Measurements from ENCODE around the gene ROBO1.

The ROBO1 gene

DNA sequence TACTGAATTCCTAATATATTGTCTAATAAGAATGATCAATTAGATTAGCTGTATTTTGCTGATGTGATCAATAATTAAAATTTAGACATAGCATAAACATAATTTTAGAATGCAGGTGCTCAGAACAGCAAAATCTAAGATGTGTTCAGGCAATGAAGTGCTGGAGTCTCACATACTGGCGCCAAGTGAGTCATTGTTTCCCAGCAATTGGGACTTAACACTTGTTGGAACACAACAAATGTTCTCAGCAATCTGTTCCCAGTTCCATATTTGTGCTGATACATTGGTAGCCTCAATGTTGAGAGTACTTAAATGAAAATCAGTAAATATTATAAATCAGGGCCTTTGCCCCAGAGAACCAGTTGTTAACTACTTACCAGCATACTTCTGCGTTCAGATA is 619.0 kb downstream of the ROBO1 start:
- DNase-seq, result no peak

DNA sequence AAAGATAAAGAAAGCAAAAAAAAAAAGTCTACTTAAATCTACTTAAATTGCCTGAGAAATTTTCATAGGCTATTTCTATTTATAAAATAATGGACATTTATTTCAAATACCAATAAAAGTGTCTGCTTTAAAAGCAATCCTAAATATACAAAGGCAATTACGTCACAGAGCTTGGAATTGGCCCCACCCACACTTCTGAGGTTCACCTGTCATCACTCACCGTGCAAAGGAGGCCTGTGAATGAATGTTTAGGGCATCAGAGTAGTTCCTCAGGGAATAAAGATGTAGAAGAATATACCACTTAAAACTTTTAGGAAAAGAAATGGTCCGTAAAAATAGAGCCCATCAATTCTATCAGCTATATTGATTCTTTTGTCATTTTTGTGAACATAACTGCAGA is 621.8 kb downstream of the ROBO1 start:
- no peak for DNase-seq

DNA sequence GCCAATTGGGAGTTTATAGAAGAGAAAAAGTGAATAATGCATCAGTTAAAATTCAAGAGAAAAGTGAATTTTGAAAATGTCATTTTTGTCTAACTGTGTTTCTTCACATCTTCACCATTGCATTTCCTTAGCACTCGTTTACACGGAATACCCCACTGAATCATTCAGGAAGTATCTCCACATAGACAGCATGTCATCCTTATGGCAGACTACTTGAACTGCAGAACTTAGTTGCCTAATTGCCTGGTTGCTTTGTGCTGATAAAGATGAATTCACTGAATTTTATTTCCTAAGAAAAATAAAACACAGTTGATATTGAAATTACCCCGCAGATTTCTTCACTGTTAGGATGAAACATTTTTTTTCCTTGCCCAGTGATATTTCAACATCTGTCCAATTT is 627.1 kb downstream of the ROBO1 start:
- no peak for DNase-seq

DNA sequence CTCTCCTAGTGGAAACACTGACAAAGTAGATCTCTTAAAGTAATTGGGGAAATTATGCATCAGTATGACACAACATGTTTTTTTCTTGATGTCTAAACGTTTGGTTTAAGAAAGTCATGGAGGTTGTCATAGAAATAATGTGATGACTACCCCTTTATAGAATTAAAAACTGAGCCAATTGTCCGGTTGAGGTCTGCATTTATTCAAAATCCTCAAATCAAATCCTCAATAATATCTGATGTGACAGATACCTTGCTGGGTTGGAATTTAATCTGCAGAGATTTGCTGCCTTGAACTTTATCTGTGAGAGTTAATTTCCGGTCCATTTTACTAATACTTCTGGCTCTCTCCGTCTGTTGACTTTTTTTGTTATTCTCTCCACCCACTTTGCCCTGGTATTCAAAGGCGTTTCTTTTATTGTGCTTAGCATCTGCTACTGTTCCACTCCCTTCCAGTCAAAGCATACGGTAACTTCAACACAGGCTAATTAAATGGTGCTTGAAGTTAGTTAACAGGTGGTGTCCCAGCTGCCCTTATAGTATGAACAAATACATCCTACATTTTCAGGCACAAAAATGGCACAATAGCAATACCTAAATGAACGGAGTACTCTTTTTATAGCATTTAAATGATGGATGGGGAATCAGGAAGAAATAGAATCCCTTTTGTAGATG is 628.3 kb downstream of the ROBO1 start:
- no peak for DNase-seq

DNA sequence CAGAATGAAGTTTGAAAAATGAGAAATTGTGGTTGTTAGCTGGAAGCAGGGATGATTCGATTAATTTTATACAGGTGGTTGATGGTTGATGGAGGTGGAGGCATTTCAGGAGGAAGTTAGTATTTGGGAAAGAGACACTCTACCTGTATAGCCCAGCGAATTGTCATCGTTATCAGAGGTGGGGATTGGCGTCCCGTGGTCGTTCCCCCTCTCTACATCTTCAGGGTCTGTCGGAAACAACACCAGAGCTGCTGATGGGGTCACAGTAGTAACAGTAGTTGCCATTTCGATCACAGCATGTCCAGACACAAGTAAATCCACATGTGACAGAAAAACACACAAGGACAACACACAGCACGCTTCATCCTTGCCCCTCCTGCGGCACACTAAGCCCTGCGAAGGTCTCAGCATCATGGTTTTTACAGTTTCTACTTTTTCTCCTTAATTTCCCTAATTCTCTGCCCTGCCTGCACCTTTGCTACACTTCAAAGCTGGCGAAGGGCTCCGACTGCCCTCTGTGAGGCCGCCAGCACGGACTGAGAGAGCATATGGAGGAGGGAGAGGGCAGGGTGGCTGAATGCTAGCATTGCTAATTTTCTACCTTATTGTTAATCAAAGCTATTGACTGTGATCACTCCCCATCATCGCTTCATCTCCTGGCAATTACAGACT is 642.3 kb downstream of the ROBO1 start:
- DNase-seq, result no peak

DNA sequence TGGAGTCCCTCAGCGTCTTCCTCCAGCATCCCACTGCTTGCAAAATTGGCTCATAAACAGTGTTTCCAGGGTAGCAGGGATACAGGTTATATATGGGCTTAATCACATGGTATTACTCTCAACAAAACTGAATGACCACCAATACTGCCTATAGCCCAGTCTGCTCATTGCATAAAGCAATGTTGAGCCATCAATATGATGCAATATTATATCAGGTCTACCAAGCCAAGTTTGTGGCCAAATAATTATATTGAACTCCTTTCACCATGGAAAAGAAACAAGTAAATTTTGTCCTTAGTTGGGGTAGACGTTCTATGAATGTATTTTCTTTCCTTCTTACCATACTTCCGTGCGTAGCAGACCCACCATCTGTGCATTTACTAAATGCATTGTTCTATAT is 652.3 kb downstream of the ROBO1 start:
- no peak for DNase-seq

DNA sequence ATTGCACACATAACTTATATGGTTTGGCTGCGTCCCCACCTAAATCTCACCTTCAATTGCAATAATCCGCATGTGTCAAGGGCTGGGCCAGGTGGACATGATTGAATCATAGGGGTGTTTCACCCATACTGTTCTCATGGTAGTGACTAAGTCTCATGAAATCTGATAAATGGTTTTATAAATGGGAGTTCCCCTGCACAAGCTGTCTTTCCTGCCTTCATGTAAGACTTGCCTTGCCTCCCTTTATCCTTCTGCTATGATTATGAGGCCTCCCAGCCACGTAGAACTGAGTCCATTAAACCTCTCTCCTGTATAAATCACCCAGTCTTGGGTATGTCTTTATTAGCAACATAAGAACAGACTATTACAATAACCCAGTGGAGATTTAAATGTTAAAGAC is 653.9 kb downstream of the ROBO1 start:
- DNase-seq, result no peak

DNA sequence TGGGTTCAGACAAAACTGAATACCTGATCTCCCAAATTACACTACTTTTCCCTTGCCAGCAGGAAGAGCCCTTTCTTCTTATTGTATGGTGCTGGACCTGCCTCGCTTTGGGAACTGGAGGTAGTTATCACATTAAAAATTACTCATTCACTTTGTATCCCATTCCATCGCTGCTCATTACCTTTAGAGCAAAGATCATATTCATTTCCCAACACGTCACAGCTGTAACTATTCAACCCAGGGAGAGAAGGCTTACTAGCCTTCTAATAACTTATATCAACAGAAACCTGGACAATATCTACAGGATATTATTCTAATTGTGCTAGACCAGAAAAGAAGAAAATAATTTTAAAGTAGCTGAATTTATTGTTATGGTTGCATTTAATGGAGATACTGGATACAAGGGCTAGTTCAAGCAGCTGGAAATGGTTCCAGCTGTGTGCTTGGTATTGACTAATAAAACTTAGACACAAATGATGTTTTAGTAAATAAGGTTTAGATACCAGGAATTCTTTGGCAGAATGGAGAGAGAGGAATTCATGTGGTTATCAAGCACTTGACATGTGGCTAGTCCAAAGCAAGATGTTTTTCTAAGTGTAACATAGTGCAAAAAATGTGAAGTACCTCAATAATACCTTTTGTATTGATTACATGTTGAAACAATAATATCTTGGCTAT is 656.3 kb downstream of the ROBO1 start:
- no peak for DNase-seq

DNA sequence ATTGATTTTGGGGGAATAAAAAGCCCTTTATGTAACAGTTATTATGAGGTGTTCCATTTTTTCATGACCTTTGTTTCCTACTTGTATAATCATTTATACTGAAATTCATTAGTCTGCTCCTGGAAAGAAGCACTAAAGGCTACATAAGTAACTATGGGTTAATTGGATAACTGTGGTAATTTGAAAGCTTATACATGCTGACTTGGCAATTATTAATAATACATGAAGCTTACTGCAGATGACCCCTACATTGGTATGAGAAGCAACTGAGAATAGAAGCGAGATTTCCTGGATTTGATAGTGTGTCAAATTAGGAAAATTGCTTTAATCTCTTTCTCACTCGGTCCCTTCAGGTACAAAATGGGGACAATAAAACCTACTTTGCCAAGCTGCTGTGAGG is 658.0 kb downstream of the ROBO1 start:
- no peak for DNase-seq

DNA sequence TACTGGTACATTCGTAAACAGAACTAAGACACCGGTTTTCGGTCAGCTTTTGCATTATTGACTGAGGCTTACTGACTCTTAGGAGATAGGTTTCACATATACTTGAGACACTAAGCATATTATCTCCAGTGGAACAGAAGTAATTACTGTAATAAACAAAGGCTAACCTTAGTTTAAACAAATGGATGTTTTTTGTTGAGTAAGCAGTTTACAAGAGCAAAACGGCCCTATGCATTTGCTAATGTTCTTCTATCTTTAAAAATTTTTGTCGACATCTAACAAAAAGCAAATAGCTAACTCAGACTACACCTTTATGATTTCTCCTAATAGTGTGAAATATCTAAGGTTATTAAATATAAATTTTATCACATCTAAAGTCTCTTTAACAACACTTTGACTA is 664.5 kb downstream of the ROBO1 start:
- DNase-seq, result no peak

DNA sequence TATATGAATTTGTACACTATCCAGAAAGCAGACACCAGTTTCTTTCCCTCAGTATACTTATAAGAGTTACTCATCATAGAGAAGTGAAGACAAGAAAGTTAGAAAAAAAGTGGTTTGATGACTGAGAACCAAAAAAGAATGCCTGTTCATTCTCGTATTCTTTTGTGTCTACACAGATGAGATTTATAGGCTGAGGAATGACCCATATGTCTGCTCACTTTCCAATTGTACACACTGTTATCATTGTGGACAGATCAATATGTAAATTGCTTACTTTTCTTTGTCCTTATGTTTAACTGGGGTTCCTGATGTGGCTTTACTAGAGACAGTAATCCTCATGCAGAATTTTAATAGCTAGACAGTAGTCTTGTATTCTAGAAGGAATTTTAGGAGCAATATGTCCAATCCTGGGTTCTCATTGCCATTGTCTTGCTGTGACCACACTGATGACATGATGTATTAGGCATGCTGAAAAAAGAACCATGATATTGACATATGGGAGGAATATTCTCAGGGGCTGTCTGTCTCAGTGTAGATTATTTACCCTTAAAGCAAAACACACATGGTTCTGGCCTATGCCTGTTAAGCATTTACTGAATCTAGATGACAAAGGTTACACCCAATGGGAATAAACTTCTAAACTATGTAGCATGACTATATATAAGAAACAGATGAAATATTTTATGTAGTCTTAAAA is 669.7 kb downstream of the ROBO1 start:
- DNase-seq, result no peak

DNA sequence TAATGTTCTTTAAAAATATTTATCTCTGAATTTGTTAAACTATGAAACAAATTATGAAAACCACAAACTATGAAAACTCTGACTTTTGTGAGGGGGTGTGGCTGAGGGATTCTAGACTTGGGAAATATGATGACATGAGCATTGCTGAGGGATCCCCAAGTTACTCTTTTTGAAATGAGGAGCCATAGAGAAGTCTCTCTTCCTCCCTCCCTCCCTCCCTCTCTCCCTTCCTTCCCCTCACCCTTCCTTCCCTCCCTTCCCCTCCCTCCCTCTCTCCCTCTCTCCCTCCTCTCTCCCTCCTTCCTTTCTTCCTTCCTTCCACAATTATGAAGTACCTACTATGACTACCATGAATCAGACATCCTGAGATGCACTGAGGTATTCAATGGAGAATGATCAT is 673.1 kb downstream of the ROBO1 start:
- no peak for DNase-seq

DNA sequence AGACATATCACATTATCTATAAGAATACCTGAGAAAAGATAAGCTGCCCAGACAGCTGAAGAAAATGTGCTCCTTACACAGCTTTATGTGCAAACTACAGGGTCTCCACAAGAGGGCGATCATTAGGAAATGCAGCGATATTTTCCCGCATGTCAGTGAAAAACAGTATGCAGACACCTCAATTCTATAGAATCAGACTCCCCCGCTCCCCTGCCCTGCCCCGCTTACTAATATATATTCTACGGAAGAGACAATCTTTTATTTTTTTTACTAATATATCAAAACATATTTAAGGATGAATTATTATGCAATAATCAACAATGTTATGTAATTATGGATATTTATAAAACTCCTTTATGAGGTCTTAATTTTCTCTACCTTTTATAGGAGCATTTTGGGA is 681.3 kb downstream of the ROBO1 start:
- DNase-seq, result peak in 1 of 5 donors; percentile 4

DNA sequence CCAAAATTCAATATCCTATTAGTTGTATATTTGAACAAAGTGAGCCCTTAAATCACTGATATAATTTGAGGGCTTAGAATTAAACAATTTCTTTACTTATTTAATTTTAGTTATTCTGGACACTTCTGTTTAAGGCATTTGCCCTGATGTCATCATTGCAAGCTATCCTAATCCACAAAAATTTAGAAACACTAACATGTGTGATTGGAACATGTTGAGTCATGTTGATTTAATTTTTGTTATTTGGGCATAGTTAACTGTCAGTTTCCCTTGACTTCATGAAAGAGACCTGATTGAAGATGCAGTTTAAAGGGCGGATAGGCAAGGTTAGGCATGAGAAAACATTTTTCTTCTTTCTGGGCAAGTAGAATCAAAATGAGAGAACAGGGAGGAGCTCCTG is 682.6 kb downstream of the ROBO1 start:
- DNase-seq, result no peak

DNA sequence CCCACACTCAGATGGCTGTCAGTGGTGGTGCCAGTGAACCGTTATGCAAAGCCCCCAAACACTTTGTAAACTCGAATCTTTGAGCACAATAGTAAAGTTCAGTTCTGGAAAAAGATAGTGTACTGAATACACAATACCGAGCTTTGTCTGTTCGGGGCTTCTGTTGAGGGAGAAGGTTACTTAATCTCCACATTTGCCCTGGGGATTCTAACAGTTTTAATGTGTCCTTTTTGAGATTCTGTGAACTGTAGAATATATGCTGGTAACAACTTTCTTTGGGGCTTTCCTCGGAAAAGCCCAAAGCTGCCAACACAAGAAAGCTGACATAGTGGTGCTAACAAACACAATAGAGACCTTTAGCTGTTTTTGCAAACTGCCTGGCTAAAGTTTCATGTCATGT is 686.5 kb downstream of the ROBO1 start:
- DNase-seq, result no peak

DNA sequence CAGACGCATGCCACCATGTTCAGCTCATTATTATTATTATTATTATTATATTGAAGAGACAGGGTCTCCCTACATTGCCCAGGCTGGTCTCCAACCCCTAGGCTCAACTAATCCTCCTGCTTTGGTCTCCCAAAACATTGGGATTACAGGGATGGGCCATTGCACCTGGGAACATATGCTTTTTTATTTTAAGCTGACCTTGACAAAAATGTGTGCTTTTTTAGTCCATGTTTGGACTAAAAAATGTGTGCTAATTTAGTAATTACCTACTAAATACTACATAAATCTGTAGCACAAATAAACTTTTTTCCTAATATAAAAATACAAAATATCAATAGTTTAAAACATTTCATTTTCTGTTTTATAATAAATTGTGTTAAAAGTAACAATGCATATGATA is 693.2 kb downstream of the ROBO1 start:
- DNase-seq, result no peak

DNA sequence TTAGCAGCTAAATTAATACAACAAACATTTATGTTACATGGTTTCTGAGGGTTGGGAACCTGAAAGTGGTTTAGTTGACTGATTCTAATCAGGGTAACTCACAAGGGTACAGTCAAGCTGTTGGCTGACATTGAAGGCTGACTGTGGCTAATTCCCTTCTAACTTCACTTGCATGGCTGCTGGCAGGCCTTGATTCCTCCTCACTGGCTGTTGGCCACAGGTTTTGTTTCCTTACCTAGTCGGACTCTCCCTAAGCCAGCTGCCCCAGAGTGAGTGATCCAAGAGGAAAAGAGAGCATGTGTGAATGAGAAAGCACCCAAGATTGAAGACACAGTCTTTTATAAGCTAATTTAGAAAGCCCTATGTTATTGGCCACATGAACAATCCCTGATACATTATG is 700.1 kb downstream of the ROBO1 start:
- no peak for DNase-seq

DNA sequence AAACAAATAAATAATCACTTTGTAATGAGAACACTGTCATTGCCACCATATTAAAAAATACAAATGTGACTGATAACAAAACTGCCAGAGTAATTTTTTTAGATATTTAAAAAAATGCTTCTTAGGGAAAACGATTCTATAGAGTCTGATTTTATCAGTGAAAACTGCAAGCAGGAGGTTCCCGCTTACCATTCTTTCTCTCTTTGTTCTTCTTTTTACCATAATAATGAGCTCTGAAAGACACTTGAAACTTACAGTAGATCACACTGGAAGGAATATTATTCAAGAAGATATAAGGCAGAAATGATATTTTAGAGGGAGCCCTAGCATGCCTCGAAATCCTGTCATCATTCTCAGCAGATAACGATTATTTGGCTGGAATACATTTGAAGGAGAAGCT is 701.3 kb downstream of the ROBO1 start:
- no peak for DNase-seq

DNA sequence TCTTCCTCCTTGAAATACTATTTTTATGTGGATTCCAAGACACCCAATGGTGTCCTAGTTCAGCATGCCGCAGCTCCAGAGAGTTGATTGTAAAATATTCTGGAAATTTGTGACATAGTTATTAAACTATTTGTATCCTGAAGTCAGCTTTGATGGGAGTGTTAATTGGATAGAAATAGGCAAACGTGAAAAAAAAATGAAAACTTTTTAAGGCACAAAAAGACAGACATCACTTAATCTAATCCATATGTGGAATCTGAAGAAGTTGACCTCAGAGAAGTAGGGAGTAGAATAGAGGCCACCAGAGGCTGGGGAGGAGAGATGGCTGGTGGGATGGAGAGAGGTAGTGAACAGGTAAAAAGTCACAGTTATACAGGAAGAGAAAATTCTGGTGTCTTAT is 704.2 kb downstream of the ROBO1 start:
- DNase-seq, result no peak

DNA sequence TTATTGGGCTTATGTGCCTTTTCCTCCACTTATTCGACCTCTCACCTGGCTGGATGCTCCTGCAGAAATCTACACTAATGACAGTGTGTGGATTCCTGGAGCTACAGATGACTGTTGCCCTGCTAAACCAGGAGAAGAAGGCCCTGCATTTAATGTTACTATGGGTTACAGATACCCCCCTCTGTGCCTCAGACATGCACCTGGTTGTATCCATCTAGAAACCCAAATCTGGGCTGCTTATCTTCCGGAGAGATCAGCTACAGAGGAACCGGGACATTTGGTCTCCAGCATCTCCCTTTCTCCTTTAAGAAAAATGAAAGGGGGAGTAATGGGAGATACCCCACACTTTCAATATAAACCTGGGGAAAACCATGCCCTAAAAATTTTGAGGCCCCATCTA is 710.0 kb downstream of the ROBO1 start:
- no peak for DNase-seq

DNA sequence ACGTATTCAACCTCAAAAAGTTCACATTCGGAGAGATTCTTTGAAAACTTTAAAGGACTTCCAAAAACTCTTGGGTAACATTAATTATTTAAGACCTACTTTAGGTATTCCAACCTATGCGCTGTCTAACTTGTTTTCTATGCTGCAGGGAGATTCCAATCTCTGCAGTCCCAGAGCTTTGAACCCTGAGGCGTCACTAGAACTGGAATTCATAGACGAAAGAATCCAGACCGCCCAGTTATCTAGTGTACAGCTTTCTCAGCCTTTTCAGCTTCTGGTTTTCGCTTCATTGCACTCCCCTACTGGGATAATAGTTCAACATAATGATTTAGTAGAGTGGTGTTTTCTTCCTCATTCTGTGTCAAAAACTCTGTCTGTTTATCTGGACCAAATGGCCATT is 711.3 kb downstream of the ROBO1 start:
- DNase-seq, result no peak

DNA sequence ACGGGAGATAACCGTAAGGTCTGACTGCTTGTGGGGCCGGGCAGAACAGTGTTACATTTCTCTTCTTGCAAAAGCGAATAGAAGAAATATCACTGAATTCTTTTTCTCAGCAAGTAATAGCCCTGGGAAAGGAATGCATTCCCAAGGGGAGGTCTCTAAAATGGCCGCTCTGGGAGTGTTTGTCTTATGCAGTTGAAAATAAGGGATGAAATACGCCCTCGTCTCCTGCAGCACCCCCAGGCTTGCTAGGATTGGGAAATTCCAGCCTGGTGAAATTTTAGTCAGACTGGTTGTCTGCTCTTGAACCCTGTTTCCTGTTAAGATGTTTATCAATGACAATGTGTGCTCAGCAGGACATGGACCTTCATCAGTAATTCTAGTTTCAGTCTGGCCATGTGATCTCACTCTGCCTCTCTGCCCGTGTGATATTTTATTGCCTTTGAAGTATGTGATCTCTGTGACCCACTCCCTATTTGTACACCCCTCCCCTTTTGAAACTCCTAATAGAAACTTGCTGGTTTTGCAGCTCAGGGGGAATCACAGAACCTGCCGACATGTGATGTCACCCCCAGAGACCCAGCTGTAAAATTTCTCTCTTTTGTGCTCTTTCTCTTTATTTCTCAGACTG is 715.6 kb downstream of the ROBO1 start:
- DNase-seq, result no peak

DNA sequence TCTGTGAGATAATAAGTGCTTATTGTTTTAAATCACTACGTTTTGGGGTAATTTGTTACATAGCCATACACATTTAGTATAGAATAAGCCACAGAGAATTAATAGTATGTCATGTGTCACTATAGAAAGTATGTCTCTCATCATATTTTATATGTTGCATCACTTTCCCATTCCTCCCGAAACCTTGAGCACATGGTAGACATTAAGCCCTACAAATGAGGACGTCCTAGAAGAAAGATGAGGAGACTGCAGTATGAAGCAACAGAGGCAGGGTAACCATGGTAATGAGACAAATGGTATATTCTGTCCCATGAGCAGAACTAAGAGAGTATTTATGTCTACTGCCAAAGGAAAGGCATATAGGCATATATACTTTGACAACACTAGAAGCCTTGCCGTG is 720.2 kb downstream of the ROBO1 start:
- no peak for DNase-seq

Data from T-helper 1 cell (primary cell).